Fibroblast of lung (primary cell): ENCODE data around the gene SORD. TPM values are rescaled to one million over a fixed set of nuclear protein-coding genes. Genes with fewer than 3 reads are reported as not detected.
A peak's percentile ranks its signal among the peaks of the same experiment; 100 is the strongest.

Experiments
- DNase-seq, 2 donors: peaks; one replicate each; pipeline versions ENCODE4 v3.0.0 to v3.0.0-alpha.2; 2010; ENCODE audit warnings: low read depth in 2 of 2
- H2AFZ ChIP-seq: 2 replicates; pipeline ENCODE4 v1.5.1; 2012; ENCODE audit warnings: low read length, control low read depth, inconsistent platforms
- H3K27ac ChIP-seq: 2 replicates; pipeline ENCODE4 v1.5.1; 2011; ENCODE audit warnings: low read length, control low read depth; ENCODE audit not compliant: insufficient read depth
- H3K27me3 ChIP-seq: 2 replicates; pipeline ENCODE4 v1.5.1; 2011; ENCODE audit warnings: mild to moderate bottlenecking, low read length; ENCODE audit not compliant: control insufficient read depth, insufficient read depth
- H3K36me3 ChIP-seq: 2 replicates; pipeline ENCODE4 v1.5.1; 2011; ENCODE audit warnings: low read length; ENCODE audit not compliant: control insufficient read depth, insufficient read depth
- H3K4me1 ChIP-seq: 2 replicates; pipeline ENCODE4 v1.5.1; 2011; ENCODE audit warnings: low read length; ENCODE audit not compliant: control insufficient read depth, insufficient read depth; ENCODE audit errors: extremely low read depth
- H3K4me2 ChIP-seq: 2 replicates; pipeline ENCODE4 v1.5.1; 2011; ENCODE audit warnings: low read length, control low read depth; ENCODE audit not compliant: insufficient read depth; ENCODE audit errors: extremely low read depth
- H3K4me3 ChIP-seq, 4 experiments: fragments of 200-600 bp in 1 of 4; sonication (generic) in 1 of 4; replicated peaks in 1 of 4; 2 replicates each; pipeline ENCODE4 v1.5.1; 2011 to 2016; ENCODE audit warnings: low read length in 4 of 4, low read depth in 3 of 4, mild to moderate bottlenecking in 3 of 4, control low read depth in 2 of 4, inconsistent platforms in 1 of 4, mixed read lengths in 1 of 4; ENCODE audit not compliant: insufficient read depth in 1 of 4; ENCODE audit errors: control extremely low read depth in 1 of 4
- H3K79me2 ChIP-seq: 2 replicates; pipeline ENCODE4 v1.5.1; 2012; ENCODE audit warnings: mild to moderate bottlenecking, low read length, inconsistent platforms; ENCODE audit not compliant: control insufficient read depth, insufficient read depth
- H3K9ac ChIP-seq: 2 replicates; pipeline ENCODE4 v1.5.1; 2011; ENCODE audit warnings: mild to moderate bottlenecking, low read length, control low read depth; ENCODE audit not compliant: insufficient read depth
- H3K9me3 ChIP-seq: 2 replicates; pipeline ENCODE4 v1.5.1; 2012; ENCODE audit warnings: low read depth, low read length; ENCODE audit not compliant: control insufficient read depth, insufficient read depth
- H4K20me1 ChIP-seq: 2 replicates; pipeline ENCODE4 v1.5.1; 2011; ENCODE audit warnings: low read length; ENCODE audit not compliant: control insufficient read depth, insufficient read depth; ENCODE audit errors: extremely low read depth
- EZH2 ChIP-seq: IDR thresholded peaks from 2 replicates; pipeline ENCODE4 v1.5.1; 2012; ENCODE audit warnings: low read length, control low read depth, mild to moderate bottlenecking; ENCODE audit errors: missing control alignments
- polyA plus RNA-seq, 2 donors: library from polyadenylated mRNA; depleted of rRNA in 1 of 2; stranded (reverse) in 1 of 2; unstranded in 1 of 2; fragments of >200 nt; gene quantifications; 2 replicates each; pipeline ENCODE4 v1.2.1, GENCODE V29; 2011 to 2012; ENCODE audit warnings: missing spikeins in 1 of 2
- total RNA-seq: library from RNA; depleted of rRNA; stranded (reverse); fragments of >200 nt; gene quantifications from 2 replicates; pipeline ENCODE4 v1.2.1, GENCODE V29; 2014
- TF ChIP-seq, protein P1 (sequence below), 2 donors: IDR thresholded peaks in 1 of 2; conservative IDR thresholded peaks in 1 of 2; 1 replicate in 1 of 2; 2 replicates in 1 of 2; pipeline ENCODE4 v1.5.1; 2011 to 2012; ENCODE audit warnings: low read length in 2 of 2, control low read depth in 1 of 2, inconsistent platforms in 1 of 2, low read depth in 1 of 2, mild to moderate bottlenecking in 1 of 2

Gene SORD
- total and polyA plus RNA-seq, 2 donors (not counting 1 experiment from before 2014, with no cell fraction given) = 8.9 to 13.0 TPM

DNA sequence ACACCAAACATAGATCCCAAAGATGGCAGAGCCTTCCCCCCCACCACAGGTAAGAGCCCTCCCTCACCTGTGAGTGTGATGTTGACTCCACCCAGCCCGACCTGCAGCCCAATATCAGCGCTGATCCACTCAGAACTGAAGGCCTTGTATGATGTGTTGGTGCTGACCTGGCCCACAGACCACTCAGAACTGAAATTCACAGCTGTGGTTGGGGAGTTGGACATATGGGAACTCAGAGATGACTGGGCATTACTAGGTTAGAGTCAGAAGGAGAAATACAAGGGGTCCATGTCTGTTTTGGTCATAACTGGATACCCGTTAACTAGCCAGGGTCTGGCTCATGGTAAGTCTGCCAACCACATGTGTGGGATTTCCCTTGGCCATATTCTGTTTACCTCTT lies 98.0 kb downstream of the SORD start:
- Histone ChIP-seq H3K79me2 (no peaks in the 10 kb centered on the region), H3K9me3 (no peaks in the 10 kb centered on the region), H3K4me3 (no peak overlapping the region), H3K9ac (no peak overlapping the region), H3K27ac (no peak overlapping the region), H4K20me1 (no peaks in the 10 kb centered on the region), H3K36me3 (no peaks in the 10 kb centered on the region), H3K27me3 (peaks cover 30% of the 10 kb centered on the region), H3K4me2 (no peak overlapping the region), H2AFZ (no peak overlapping the region), H3K4me1 (peaks cover 2% of the 10 kb centered on the region)
- no peak for TF ChIP-seq EZH2
- TF ChIP-seq, protein P1, sequence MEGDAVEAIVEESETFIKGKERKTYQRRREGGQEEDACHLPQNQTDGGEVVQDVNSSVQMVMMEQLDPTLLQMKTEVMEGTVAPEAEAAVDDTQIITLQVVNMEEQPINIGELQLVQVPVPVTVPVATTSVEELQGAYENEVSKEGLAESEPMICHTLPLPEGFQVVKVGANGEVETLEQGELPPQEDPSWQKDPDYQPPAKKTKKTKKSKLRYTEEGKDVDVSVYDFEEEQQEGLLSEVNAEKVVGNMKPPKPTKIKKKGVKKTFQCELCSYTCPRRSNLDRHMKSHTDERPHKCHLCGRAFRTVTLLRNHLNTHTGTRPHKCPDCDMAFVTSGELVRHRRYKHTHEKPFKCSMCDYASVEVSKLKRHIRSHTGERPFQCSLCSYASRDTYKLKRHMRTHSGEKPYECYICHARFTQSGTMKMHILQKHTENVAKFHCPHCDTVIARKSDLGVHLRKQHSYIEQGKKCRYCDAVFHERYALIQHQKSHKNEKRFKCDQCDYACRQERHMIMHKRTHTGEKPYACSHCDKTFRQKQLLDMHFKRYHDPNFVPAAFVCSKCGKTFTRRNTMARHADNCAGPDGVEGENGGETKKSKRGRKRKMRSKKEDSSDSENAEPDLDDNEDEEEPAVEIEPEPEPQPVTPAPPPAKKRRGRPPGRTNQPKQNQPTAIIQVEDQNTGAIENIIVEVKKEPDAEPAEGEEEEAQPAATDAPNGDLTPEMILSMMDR (conservative IDR thresholded peaks at IDR 0.05 in 1 of 2, IDR thresholded peaks at IDR 0.05 in 1 of 2; ENCODE audit: low read depth in 1 of 2, low read length in 2 of 2) = no peak
- DNase-seq = no peak

DNA sequence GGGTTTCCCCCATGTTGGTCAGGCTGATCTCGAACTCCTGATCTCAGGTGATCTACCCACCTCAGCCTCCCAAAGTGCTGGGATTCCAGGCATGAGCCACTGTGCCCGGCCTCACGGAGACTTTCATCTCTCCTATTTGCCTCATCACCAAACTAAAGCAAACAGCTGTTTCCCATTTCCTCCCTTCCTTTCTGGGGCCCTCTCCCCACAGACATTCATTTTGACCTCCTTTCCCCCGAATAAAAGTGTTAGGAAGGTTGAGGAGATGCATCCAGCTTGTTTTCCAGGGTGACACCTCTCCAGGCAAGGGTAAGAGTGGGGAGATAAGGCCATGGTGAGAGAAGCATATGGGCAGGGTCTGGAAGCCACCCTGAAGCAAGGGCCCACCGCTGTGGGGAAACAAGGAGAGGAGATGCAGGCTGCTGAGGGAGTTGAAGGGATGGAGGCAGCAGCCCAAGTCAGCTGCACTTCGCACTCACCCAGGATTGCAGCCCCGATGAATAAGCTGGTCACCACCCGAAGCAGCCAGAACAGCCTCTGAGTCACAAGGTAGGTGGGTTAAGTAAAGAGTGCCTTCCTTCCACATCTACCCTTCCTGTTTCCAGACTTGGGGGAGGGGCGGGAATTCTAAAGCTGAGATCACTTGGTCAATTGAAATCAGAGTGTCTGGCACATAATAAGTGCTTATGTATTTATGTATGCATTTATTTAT lies 98.9 kb downstream of the SORD start:
- no peaks in the 10 kb centered on the region for H3K79me2 ChIP-seq
- no peak overlapping the region for H3K9ac ChIP-seq
- no peaks in the 10 kb centered on the region for H3K9me3 ChIP-seq
- no peaks in the 10 kb centered on the region for H4K20me1 ChIP-seq
- H3K4me1 ChIP-seq = peaks cover 2% of the 10 kb centered on the region
- peak; percentile 69 to 93 for DNase-seq
- no peak overlapping the region for H3K4me2 ChIP-seq
- H3K4me3 ChIP-seq = no peak overlapping the region
- no peaks in the 10 kb centered on the region for H3K36me3 ChIP-seq
- TF ChIP-seq, protein P1 (conservative IDR thresholded peaks at IDR 0.05 in 1 of 2, IDR thresholded peaks at IDR 0.05 in 1 of 2; ENCODE audit: low read depth in 1 of 2, low read length in 2 of 2) = no peak
- TF ChIP-seq EZH2 = no peak
- no peak overlapping the region for H3K27ac ChIP-seq
- peaks cover 25% of the 10 kb centered on the region for H3K27me3 ChIP-seq
- H2AFZ ChIP-seq = no peak overlapping the region

DNA sequence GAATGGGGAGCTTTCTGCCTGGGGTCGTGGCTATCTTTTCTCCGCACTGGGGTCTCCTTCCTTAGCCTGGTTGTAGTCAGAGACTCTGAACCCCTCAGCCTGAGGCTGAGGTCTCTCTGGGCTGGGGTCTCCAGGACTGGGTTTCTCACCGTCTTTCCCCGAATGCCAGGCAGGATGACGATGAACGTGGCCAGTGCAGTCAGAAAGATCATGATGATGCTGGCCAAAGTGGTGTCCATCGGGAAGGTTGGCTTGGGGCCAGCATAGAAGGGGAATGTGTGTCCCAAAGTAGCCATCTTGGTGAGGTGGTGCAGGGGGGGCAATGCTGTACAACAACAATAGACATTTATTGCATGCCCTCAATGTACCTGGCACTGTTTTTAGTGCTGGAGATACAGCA lies 99.7 kb downstream of the SORD start:
- Histone ChIP-seq H3K4me3 (no peak overlapping the region), H2AFZ (no peak overlapping the region), H3K27me3 (peaks cover 18% of the 10 kb centered on the region), H3K27ac (no peak overlapping the region), H3K36me3 (no peaks in the 10 kb centered on the region), H3K9ac (no peak overlapping the region), H3K4me2 (no peak overlapping the region), H3K9me3 (no peaks in the 10 kb centered on the region), H3K79me2 (no peaks in the 10 kb centered on the region), H3K4me1 (peaks cover 2% of the 10 kb centered on the region), H4K20me1 (no peaks in the 10 kb centered on the region)
- no peak for DNase-seq
- TF ChIP-seq EZH2 = no peak
- TF ChIP-seq, protein P1 (conservative IDR thresholded peaks at IDR 0.05 in 1 of 2, IDR thresholded peaks at IDR 0.05 in 1 of 2; ENCODE audit: low read depth in 1 of 2, low read length in 2 of 2) = no peak
